HepG2 (cell line): ENCODE results near the gene PYCARD.

Experiments
- CREB3 ChIP-seq: sonication (generic); formaldehyde crosslinking; IDR thresholded peaks from 2 replicates; pipeline ENCODE4 v1.5.0; 2020; ENCODE audit warnings: missing genetic modification reagents
- CTCF ChIP-seq: sonication (generic); formaldehyde crosslinking; IDR thresholded peaks from 2 replicates; pipeline ENCODE4 v1.5.0; 2020; ENCODE audit warnings: mild to moderate bottlenecking, missing genetic modification reagents, moderate library complexity
- ETS1 ChIP-seq: sonication (generic); formaldehyde crosslinking; IDR thresholded peaks from 2 replicates; pipeline ENCODE4 v1.4.0; 2020; ENCODE audit warnings: missing genetic modification reagents
- NR0B2 ChIP-seq: sonication (generic); formaldehyde crosslinking; IDR thresholded peaks from 2 replicates; pipeline ENCODE4 v1.4.0; 2020; ENCODE audit warnings: mild to moderate bottlenecking, missing genetic modification reagents
- RBFOX2 ChIP-seq: fragments of 200-400 bp; formaldehyde crosslinking; IDR thresholded peaks from 2 replicates; pipeline ENCODE4 v1.6.1; 2017; ENCODE audit warnings: low read depth, mild to moderate bottlenecking, low read length
- TFAP4 ChIP-seq: sonication (generic); IDR thresholded peaks from 2 replicates; pipeline ENCODE4 v1.6.1; 2016; ENCODE audit warnings: low read depth, borderline replicate concordance
- ZNF280B ChIP-seq: sonication (generic); formaldehyde crosslinking; IDR thresholded peaks from 2 replicates; pipeline ENCODE4 v1.5.0; 2020; ENCODE audit warnings: missing genetic modification reagents, mild to moderate bottlenecking, borderline replicate concordance

GRCh38 chr16:31206776-31207175, 4.2 kb upstream of the PYCARD start:
- TF ChIP-seq ETS1 (CRISPR knock-in tag) (no peak), CTCF (CRISPR knock-in tag) (no peak), ZNF280B (CRISPR knock-in tag) (no peak), TFAP4 (no peak), NR0B2 (CRISPR knock-in tag) (0 out of 2 replicates have a peak, but pooled peaks have one; percentile 25), RBFOX2 (no peak), CREB3 (CRISPR knock-in tag) (no peak)
